GM08714 (cell line): ENCODE results near the gene SPATA12.

Experiments used
- H3K4me3 ChIP-seq: fragments of 200-500 bp; sonication (Bioruptor generic); 2 replicates; pipeline ENCODE4 v1.5.1; 2014; ENCODE audit warnings: mild to moderate bottlenecking, low read length, inconsistent platforms
- ZNF274 ChIP-seq: IDR thresholded peaks from 2 replicates; pipeline ENCODE4 v1.6.1; 2012; ENCODE audit warnings: mild to moderate bottlenecking, low read depth, low read length

SPATA12 gene, protein sequence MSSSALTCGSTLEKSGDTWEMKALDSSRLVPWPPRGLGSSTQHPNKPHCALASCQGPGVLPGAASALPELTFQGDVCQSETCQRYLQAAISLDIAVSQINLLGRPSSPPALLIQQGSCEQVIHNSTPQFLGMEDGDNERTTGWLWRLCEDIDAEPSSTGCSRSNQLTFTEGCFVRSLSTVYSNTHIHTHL

DNA sequence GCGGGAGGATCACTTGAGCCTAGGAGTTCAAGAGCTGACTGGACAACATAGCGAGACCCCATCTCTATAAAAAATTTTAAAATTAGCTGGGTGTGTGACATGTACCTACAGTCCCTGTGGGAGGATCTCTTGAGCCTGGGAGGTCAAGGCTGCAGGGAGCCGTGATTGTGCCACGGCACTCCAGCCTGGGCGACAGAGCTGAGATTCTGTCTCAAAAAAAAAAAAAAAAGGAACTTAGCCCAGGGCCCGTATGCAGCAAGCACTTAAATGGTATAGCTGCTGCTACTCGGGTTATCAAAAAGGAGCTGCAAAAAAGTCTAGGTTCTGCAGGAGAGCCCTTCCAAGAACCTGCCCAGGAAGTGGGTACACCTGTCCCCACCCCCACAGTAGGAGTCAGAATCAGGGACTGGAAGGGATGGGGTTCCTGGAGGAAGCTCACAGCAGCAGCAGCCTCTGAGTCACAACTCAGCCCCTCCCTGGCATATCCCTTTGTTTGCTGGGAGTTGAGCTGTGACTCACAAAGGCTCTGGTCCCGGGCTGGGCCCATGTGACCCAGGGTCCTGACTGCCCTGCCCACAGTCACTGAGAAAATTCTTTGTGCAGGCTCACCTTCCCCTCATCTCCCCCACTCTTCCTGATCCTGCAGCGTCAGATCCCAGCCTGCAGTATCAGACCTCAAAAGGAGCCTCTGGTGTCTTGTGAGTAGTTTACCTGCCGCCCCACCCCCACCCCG, at the start of gene SPATA12:
TSS of gene SPATA12 (plus strand) at position 576 of the 733 bp plus-strand sequence. CDS start 13,031 bp downstream, outside the sequence.
- no peak within 1 kb of the TSS for H3K4me3 ChIP-seq
- no peak for TF ChIP-seq ZNF274

DNA sequence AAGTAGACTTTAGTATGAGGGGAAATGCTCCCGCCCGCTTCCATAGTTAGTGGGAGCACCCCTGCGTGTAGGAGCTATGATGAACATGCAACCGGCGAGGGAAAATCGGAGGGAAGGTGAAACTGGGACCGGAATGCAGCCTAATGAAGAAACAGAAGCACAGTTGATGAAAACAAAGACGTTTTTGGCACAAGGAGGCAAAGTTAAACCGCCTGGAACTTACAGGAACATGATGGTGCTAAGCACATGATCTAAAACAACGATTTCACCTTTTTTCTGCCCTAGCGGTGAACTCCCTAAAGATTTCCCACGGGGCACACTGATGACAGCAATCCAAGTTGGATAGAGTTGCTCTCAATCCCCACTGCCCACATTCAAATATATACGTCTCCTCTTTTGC, 49.4 kb upstream of the SPATA12 start:
- H3K4me3 ChIP-seq: no peak overlapping the region
- TF ChIP-seq ZNF274: no peak

DNA sequence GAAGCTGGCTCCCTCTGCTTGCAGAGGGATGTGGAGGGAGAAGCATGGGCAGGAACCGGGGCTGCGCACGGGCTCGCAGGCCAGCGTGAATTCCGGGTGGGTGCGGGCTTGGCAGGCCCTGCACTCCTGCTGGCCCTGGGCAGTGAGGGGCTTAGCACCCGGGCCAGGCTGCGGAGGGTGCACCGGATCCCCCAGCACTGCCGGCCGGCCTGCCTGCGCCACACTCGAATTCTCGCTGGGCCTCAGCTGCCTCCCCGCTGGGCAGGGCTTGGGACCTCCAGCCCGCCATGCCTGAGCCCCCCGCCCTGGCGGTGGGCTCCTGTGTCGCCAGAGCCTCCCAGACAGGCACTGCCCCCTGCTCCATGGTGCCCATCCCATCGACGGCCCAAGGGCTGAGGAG, 47.6 kb upstream of the SPATA12 start:
- TF ChIP-seq ZNF274: no peak
- H3K4me3 ChIP-seq: no peak overlapping the region

DNA sequence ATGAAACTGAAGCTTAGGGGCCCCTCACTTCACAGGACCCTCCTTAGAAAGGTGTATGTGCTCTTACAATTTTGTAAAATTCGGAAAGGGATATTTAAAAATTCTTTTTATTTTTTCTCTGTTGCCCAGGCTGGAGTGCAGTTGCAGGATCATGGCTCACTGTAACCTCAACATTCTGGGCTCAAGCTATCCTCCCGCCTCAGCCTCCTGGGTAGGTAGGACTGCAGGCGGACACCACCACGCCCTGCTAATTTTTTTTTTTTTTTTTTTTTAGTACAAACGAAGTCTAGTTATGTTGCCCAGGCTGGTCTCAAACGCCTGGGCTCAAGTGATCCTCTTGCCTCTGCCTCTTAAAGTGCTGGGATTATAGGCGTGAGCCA, 45.1 kb upstream of the SPATA12 start:
- no peak overlapping the region for H3K4me3 ChIP-seq
- TF ChIP-seq ZNF274: no peak

DNA sequence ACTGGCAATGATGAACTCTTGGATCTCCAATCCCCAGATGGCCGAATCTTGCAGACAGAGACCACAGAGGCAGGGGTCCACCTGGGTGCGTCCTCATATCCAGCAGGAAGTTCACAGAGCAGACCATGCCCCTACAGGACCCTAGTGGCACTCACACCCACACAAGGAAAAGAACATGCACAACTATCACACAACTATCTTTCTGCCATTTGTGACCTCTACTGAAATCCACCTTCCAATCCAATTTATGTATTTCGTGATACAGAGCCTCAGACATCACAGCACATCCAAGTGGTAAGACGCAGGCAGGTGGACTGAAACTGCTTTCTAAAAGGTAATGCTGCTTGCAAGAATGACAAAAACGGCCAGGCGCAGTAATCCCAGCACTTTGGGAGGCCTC, 44.6 kb upstream of the SPATA12 start:
- no peak overlapping the region for H3K4me3 ChIP-seq
- no peak for TF ChIP-seq ZNF274

DNA sequence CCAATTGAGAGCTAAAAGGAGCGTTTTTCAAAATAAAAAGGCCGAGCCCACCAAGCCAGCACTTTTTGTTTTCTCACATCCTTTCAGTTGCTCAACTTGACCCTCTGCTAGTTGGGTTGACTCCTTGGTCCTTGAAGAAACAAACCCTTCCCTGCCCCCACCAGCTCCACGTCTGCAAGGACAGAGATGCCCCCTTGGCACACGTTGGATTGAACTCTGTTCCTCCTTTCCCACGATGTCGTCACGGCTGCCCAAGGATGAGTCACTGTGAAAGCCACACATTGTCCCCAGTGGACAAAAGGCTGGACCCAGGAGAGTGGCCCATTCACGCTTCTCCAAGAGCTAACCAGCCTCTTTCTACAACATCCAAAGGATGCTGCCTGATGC, 43.0 kb upstream of the SPATA12 start:
- H3K4me3 ChIP-seq: no peak overlapping the region
- TF ChIP-seq ZNF274: no peak

DNA sequence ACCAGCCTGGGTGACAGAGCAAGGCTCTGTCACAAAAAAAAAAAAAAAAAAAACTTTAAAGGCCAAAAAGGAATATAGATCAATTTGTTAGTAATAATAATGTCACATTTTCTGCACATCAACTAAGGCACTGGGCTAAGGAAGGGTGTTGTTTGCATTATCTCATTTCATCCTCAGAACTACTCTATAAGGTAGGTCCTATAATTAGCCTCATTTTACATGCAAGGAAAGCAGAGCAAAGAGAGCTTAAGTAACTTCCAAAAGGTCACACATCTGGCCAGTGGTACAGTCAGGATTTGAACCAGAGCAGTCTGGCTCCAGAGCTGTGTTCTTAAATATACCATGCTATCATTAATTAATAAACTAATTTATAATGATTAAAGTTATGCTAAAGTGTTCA, 42.2 kb upstream of the SPATA12 start:
- no peak for TF ChIP-seq ZNF274
- no peak overlapping the region for H3K4me3 ChIP-seq

DNA sequence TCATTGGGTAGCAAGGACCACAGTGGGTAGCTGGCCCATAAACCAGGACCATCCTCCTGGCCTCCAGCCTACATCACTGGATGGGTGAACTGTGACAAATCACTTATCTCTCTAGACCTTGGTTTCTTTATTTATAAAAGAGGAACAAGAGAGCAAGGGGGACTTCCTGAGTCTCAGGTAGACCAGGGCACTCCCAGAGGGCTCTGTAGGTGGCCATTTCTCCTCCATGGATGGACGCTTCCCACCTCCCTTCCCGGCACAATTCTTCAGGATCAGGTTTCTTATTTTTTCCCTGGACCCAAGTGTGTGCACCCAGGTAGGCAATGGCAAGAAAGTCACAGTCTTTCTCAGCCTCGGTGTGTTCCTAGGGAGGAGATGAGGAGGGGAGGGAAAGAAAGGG, 41.4 kb upstream of the SPATA12 start:
- no peak overlapping the region for H3K4me3 ChIP-seq
- no peak for TF ChIP-seq ZNF274

DNA sequence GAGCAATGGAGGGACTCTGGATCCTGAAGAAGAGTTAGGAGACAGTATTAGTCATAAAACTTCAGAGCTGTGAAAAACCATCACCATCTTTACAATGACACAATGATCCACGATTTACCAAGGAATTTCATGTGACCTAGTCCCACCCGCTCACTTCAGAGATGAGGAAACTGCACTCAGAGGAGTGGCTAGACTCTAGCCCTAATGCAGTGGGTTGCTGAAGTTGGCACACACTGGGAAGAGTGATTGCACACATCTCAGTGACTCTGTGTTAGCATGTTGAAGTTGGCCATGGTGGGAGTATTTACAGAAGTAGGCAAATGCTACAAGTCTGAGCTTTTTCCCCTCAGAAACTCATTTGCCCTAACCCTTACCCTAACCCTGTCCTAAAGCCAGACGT, 35.2 kb upstream of the SPATA12 start:
- no peak overlapping the region for H3K4me3 ChIP-seq
- no peak for TF ChIP-seq ZNF274

DNA sequence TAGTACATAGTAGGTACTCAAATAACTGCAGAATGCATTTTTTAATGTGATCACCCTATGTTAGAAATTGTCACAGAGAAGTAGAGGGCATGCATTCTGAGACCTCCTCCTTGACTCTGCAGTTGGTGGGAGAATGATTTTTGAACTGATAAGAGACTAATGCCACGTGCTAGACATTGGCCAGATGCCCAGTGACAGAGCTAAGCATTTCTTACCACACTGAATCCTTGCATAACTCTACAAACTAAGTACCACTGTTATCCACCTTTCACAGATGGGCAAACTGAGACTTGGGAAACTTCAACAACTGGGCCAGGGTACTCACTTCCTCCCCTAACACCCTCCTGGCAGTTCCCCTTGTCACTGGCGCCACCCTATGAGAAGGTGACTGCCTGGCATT, 33.5 kb upstream of the SPATA12 start:
- no peak overlapping the region for H3K4me3 ChIP-seq
- TF ChIP-seq ZNF274: no peak

DNA sequence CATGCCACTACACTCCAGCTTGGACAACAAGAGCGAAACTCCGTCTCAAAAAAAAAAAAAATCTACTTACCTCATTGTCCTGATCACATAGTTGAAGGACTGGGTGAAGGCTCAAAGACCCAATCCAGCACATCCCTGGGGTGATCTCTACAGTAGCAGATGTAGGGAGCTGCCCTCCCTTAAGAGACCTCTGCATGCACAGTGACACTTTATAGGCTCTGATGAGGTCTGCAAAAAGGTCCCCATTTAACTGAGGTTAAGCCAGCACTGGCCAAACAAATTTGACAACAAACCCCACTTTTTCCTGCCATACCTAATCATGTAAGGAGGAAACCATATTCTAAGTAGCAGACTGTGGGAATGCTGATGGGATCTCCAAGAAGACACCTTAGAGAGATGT, 31.1 kb upstream of the SPATA12 start:
- no peak for TF ChIP-seq ZNF274
- no peak overlapping the region for H3K4me3 ChIP-seq

DNA sequence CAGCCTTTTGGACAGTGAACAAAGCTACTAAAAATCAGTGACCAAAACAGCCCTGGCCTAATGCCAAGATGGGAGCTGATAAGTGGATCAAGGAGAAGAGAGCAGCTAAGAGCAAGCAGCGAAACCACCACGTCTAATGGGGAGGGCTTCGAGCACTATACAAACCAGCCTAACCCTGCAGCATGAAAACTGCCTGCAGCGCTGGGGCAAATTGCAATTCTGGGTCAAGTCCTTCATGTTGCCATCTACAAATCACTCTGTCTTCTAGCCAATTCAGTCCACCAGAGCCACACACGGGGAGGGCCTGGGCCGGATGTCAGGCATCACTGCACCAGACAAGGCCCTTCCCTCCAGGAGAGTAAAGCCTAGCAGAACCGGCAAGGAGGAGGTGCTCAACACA, 30.5 kb upstream of the SPATA12 start:
- H3K4me3 ChIP-seq: no peak overlapping the region
- no peak for TF ChIP-seq ZNF274

DNA sequence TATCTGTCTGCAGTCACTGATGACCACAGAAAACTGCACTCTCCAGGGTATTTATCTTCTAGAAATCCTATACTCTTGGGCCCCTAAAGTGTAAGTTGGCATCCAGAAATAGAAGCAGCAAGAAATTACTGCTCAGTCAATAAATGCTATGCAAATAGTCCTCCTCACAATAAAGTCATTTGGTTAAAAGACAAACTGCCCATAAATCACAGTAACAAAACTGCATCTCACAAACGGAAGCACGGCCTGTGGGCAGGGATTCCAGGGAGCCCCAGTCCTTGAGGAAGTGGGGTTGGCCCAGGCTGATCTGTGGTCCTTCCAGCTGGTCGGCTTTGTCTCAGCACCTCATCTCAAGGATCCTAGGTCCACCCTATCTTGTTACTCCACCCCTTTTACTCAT, 29.7 kb upstream of the SPATA12 start:
- TF ChIP-seq ZNF274: no peak
- H3K4me3 ChIP-seq: no peak overlapping the region

DNA sequence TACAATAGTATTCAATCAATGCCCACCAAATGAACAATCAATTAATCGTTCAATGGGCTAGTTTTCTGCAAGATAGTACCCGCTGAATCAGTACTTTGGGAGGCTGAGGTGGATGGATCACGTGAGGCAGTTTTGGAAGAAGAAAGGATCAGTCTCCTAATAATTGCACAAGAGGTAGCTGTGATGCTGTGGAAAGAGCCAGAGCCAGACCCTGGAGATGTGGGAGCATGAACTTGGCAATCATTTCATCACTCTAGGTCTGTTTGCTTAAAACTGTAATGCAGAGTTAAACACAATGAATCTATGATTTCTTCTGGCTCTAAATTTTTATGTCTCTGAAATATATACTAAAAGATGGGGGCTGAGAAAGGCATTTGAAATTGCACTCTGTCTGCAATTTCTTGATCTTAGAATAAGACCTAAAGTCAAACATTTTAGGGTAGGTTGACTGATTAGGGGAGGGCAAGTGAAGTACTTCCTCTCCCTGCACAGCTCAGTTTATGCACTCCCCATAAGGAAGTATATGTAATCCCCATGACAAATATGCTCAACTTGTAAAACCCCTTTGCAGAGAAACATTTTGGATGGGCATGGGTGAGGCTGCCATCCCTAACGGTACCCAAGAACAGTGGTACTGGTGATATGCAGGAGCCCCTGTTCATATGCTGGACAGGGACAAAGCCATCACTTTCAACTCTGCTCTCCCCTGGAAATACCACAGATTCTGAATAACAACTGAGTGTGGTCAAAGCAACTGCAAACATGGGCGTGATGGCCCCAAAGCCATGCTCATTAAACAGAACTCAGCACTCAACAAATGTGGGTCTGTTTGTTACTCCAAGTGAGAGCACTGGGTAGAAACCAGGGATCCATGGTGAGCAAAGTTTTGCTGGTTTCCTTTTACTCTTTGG, 28.6 kb upstream of the SPATA12 start:
- no peak for TF ChIP-seq ZNF274
- H3K4me3 ChIP-seq: no peak overlapping the region

DNA sequence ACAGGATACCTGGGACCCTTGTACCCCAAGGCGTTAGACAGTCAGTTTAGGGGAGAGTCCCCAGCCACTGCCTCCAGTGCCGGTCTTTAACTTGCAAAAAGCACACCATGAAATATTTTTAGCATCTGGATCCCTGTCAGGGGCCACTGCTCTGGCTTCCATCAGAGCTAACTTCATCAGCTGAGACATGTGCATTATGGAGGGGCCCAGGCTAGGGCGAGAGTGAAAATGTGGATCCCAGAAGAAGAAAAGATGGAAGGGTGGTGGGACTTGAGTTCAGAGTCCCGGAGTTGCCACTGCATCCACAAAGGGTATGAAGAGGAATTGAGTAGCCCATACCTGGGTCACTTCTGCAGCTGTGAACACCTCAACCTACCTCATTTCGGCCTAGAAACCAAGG, 23.5 kb upstream of the SPATA12 start:
- H3K4me3 ChIP-seq: no peak overlapping the region
- TF ChIP-seq ZNF274: no peak
